NCI-H146 (cell line): ENCODE measurements around the gene MBD6.
A peak's percentile ranks its signal among the peaks of the same experiment; 100 is the strongest.

Experiments
- DNase-seq: peaks from one replicate; lab custom pipeline; 2025; lab: John Stamatoyannopoulos, UW

MBD6 gene

GRCh38 chr12:57522011-57522886 is at the start of gene MBD6:
Gene MBD6 (plus strand): TSS chr12:57522824. CDS start chr12:57524304, 1,480 bp downstream.
- peak; percentile 92 for DNase-seq

- no peak for DNase-seq
Measured at GRCh38 chr12:57473392-57473791, 49.2 kb upstream of the MBD6 start.

DNA sequence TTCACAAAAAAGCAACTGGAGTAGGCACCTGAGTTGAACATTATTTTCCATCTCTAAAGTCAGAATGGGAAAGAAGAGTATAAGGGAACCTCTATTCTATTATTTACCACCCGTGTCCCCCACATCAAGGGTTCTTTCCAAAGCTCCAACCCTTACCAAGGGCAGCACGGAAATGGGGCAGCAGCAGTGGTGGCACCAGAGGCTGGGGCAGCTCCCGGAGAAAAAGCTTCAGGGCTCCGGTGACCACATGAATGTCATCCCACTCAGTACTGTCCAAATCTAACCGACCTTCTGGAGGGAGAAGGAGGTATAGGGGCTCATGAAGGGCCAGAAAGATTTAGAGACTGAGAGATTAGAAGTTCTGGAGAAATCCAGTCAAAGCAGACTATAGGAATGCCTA is 48.7 kb upstream of the MBD6 start:
- DNase-seq, result no peak

DNA sequence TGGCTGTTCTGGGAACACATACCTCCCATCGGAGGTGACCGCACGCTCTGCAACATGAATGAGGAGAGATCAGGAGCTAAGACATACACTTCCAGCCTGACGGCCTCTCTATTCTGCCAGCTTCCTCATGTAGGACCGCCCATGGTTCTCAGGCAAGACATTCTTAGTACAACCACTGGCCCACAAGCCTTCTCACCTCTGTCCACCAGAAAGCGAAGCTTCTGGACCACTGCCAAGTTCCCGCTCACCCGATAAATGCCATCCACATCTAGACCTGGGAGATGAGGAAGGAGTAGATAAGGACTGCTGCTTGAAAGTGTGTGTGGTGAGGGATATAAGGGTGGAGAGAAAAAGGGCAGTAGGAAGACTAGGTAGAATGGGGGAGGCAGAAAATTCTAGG is 48.2 kb upstream of the MBD6 start:
- DNase-seq, result no peak

- DNase-seq, result no peak
Measured at GRCh38 chr12:57474862-57475261, 47.8 kb upstream of the MBD6 start.

DNA sequence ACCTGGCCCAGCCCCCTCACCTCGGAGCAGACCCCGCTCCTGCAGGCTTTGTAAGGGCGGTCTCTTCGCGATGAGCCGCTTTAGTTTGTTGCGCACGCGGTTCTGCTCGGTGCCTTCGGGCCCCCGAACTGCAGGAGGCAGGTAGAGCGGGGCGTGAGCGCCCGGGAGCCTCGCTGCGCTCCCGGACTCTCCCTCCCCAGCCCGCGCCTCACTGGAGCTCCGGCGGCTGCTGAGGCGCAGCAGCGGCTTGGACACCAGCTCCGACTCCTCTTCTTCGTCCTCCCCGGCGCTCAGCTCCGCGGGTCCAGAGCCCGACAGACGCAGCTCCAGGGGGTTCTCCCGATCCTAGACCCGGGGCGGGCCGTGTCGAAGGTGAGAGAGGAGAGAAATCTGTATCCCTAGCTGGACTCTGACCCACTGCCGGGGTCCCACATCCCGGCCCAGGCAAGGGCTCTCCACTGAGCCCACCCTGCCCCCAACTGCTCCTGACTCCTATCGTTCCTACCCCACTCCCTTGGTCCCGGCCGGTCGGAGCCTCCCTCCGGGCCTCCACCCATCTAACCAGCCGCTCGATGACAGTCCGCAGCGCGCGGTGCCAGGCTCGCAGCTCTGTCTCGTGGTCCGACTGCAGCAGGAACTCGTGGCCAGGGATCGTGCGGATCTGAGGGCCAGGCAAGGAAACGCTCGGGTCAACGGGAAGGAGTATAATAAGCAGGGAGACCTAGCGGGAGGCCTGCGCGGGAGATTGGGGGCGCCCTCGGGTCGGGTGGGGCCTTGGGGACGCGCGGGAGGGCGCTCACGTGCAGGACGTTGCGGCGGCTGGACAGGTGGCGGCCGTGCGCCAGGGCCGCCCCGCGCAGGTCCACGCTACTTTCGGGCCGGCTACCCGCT is 47.1 kb upstream of the MBD6 start:
- DNase-seq, result peak; percentile 38

DNA sequence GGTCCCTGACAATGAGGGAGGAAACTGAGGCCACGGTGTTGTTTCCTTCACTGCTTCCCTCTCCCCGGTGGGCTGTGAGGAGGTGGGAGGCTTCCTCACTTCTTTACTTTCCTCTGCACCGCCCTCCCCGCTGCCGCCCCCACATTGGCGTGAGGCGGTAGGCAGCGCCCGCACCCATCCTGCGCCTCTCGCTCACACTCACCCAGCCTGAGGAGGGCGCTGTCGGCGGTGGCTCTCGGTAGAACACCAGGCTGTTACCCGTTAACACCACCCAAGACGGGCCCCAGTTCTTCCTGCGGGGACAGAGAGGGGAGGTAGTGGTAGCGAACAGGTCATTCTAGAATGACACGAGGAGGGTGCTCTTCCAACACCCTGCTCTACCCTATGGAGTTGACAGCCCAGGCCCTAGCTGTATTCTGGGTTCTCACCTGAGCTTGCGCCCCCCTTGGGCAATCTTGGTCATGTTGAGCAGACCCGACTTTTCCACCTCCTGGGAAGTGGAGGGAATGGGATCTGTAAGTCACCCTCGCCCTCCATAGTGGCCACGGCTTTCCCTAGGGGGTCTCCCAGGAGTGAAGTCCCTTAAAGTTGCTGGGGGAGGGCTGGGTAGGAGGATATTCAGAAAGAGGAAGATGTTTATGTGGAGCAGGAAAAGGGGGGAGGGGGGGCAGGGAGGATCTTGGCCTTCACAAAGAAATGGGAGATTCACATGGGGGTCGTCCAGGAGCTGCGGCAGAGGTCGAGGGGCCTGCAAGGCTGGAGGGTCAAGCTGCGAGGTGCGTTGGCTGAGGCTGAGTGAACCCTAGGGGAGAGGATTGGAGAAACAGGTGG is 46.2 kb upstream of the MBD6 start:
- DNase-seq, result no peak

DNA sequence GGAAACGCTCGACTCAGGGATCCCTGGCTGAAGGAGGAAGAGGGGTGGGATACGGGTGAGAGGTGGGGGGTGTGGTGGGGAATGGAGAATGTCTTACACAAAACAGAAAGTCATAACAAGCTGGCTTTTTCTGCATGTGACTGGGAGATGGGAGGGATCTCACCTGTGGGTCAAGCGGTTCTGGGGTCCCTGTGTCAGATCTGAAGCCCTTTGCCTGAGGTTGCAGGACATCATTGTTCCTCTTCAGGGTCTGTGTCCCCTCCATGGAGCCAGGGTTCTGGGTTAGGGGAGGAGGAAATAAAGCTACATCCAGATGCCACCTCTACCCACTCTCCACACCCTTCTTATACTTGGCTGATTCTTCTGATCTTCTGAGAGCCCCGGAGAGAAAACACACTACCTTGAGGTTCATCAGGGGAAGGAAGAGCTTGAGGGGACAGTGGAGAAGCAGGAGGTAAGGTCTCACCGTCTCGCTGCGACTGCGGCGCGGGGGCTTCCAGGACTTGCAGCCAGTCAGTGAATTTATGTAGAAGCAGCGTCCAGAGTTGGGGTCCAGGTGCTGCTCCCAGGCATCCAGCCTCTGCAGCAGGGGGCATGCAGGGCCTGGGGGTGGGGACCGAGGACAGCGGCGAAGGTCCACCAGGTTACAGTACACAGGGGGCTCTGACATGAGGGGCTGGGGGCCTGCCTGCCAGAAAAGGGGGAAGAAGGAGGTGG is 45.5 kb upstream of the MBD6 start:
- DNase-seq, result no peak

DNA sequence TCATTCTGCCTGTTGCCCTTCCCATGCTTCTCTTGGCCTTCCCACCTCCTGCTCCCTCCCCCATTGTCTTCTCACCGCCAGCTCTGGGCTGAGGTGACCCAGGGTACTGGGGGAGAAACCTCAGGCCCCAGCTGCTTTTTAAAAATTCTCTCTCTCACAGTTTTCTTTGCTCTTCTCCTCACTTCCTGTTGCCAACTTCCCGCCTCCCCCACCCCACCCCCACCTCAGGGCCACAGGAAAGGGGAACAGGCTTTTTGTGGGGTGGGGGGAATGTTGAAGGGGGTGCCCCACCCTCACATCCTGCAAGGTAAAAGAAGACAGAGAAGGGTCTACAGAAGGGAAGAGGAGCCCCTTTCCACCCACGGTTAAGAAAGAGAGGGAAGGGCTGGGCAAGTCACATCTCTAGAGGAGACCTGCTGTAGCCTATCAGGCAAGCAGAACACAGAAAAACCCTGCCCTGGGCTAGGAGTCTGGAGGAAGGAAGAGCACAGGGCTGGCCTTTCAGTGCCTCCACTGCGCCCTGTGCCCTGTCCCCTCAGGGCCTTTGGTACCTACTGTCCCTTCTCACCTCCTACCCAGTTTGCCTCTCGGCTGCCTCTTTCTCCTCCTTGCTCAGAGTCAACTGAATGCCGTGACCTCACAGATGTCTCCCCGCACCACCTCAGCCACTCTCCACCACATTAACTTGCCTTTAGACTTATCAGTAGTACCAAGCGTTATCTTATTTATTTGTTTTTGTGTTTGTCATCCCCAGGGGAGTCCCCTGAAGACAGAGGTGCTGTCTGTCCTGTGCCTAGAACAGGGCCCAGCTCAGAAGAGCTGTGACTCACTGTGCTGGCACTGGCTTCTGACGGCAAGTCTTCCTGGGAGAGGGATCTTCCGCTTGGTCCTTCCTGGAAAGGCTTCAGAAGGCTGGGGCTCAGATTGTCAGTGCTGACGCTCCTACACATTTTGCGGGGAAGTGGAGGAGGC is 44.6 kb upstream of the MBD6 start:
- DNase-seq, result no peak

DNA sequence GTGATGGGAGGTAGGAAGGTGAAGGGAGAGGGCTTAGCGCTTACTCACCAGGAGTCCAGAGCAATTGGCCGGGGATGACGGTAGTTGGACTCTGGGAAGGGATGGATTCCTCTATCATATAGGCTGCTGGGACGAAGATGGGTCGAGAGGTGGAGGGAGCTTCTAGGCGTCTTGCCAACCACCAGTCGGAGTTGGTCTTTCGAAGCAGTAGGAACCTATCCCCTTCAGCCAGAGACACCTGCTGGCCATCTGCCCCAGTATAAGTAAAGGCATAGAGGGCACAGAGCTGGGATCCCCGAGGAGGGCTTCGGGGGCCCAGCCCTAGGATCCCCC is 43.6 kb upstream of the MBD6 start:
- no peak for DNase-seq

DNA sequence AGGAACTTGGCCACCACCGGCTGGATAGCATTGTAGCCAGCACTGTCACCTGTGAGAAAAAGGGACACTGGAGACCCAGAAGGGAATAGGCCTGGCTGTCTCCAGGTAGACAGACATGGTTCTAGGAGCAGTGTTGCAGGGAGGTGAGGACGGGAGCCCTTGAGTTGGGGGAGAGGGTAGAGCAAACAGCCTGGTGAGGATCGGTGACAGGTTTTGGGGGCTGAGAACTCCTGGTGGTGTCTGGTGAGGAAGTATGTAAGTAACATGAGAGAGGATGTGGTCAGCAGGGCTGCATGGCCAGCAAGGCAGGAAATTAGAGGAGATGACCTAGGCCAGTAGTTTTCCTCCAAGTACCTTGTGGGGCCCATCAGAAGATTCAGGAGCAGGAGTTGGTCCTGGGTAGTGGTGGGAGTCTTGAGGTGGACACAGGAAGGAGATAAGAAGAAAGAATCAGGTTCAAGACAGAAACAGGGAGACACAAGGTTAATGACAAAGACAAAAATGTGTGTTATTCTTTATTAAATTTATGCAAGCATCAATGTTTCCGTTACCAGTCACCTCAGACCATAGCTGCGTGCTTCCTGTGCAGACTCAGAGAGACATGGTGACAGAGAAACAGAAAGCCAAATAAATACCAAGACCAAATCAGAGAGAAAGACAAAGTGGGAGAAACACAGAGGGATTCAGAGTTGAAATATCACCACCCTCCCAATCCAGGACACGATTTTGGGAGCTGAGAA is 43.1 kb upstream of the MBD6 start, which contains the start of gene ARHGAP9:
TSS of gene ARHGAP9 (minus strand) at position 491 of the 740 bp plus-strand sequence. CDS start at position 31, 460 bp downstream.
- DNase-seq, result no peak

DNA sequence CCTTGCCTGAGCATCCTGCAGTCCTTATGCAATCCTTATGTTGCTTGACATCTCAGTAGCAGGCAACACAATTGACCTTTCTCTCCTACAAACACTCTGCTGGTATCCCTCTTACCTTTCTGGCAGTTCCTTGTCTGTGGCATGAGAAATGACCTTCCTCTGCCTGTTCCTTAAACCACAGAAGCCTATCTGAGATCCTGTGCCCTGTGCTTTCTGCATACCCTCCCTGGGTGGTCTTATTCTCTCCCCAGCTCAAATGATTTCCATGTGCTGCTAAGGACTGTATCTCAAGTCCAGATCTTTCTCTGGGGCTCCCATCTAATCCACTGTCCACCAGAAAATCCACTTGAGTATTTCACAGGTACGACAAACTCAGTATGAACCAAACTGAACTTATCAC is 41.0 kb upstream of the MBD6 start:
- DNase-seq, result no peak

- no peak for DNase-seq
Measured at GRCh38 chr12:57483466-57483865, 39.2 kb upstream of the MBD6 start.

- DNase-seq, result no peak
Measured at GRCh38 chr12:57485695-57486094, 36.9 kb upstream of the MBD6 start.

- no peak for DNase-seq
Measured at GRCh38 chr12:57487055-57487596, 35.5 kb upstream of the MBD6 start.

DNA sequence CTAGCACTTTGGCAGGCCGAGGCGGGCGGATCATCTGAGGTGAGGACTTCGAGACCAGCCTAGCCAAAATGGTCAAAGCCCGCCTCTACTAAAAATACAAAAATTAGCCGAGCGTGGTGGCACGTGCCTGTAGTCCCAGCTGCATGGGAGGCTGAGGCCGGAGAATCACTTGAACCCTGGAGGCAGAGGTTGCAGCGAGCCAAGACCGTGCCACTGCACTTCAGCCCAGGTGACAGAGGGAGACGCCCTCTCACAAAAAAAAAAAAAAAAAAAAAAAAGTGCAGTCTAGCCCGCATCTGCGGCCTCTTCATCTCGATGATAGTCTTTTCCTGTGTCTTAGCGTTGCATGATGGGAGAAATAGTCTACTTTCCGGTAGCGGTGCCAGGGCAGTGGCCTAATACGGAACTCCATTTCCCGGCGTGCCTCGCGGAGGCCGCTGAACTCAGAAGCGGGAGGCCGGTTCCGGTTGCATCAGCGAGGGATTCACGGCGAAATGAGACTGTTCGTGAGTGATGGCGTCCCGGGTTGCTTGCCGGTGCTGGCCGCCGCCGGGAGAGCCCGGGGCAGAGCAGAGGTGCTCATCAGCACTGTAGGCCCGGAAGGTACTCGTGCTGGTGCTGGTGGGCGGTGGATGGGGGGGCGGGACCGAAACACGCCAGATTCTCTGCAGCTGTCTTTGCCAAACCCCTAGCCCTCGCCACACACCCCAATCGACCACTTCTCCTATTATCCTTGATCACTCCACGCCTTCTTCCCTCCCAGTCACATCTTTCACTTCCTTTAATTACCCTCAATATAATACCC is 34.8 kb upstream of the MBD6 start, which contains the start of gene MARS1:
TSS of gene MARS1 (plus strand) at position 472 of the 805 bp plus-strand sequence. CDS start at position 495, 23 bp downstream.
- peak; percentile 96 for DNase-seq

DNA sequence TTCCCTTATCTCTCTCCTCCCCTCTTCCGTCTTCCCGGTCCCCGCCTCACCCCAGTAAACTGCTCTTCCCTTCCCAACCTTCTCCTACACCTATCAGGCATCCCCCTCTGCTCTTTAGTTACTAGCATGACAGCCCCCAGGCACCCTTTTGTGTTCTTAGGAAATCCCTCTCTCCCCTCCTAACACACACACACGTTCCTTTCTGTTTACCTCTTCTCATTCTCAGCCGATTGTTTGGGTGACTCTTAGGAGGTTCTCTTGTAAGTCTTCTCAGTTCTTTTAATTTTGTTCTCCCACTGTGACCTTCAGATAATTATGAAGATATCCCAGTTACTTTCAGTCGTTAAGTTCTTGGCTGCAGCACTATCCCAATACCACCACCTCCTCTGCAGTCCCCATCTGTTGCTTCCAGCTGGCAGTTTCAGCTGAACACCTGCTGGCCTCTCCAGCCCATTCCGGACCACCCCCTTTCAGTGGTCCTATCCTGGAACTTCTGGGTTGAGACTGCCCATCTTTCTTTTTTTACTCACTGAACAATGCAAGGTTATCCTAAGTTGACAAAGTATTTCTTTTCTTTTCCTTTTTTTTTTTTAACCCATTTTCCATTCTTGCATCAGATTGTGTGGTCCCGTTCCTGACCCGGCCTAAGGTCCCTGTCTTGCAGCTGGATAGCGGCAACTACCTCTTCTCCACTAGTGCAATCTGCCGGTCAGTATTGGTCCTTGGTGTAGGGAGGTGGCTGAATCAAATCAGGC is 34.0 kb upstream of the MBD6 start:
- DNase-seq, result peak; percentile 23
